ENCODE data around the gene CUL1.

DNA sequence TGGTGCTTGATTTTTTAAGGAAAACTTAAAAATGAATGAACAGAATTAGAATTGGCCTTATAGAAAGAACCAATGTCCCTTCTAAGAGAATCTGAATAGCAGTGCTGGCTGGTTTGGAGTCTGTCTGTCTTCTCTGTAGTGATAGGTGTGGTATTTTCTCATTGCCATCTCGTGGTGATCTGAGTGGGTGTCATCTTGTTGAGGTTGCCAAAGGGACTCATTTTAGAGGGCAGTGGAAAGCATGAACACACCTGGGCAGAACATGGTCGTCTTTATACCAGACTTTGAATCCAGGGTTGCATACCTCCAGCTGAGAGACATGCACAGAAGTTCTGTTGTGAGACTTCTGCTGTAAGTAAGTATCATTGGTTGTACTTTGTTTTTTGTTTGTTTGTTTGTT lies 15.8 kb downstream of the CUL1 start:
- TF ChIP-seq, protein P1, sequence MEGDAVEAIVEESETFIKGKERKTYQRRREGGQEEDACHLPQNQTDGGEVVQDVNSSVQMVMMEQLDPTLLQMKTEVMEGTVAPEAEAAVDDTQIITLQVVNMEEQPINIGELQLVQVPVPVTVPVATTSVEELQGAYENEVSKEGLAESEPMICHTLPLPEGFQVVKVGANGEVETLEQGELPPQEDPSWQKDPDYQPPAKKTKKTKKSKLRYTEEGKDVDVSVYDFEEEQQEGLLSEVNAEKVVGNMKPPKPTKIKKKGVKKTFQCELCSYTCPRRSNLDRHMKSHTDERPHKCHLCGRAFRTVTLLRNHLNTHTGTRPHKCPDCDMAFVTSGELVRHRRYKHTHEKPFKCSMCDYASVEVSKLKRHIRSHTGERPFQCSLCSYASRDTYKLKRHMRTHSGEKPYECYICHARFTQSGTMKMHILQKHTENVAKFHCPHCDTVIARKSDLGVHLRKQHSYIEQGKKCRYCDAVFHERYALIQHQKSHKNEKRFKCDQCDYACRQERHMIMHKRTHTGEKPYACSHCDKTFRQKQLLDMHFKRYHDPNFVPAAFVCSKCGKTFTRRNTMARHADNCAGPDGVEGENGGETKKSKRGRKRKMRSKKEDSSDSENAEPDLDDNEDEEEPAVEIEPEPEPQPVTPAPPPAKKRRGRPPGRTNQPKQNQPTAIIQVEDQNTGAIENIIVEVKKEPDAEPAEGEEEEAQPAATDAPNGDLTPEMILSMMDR (IDR thresholded peaks at IDR 0.05; ENCODE audit: poor library complexity, severe bottlenecking) = no peak
- TF ChIP-seq TAF1 (IDR thresholded peaks at IDR 0.05; ENCODE audit: low read depth) = no peak
- no peak for TF ChIP-seq RAD21 (conservative IDR thresholded peaks at IDR 0.05)
- no peak for TF ChIP-seq EZH2 (IDR thresholded peaks at IDR 0.05; ENCODE audit: borderline replicate concordance, insufficient read depth, low read length, poor library complexity, severe bottlenecking)
- TF ChIP-seq SMC3 (conservative IDR thresholded peaks at IDR 0.05; ENCODE audit: poor library complexity) = no peak
- no peak for TF ChIP-seq POLR2AphosphoS5 (IDR thresholded peaks at IDR 0.05)
- no peak for TF ChIP-seq EP300 (conservative IDR thresholded peaks at IDR 0.05; ENCODE audit: poor library complexity, severe bottlenecking)
- TF ChIP-seq, protein P2, sequence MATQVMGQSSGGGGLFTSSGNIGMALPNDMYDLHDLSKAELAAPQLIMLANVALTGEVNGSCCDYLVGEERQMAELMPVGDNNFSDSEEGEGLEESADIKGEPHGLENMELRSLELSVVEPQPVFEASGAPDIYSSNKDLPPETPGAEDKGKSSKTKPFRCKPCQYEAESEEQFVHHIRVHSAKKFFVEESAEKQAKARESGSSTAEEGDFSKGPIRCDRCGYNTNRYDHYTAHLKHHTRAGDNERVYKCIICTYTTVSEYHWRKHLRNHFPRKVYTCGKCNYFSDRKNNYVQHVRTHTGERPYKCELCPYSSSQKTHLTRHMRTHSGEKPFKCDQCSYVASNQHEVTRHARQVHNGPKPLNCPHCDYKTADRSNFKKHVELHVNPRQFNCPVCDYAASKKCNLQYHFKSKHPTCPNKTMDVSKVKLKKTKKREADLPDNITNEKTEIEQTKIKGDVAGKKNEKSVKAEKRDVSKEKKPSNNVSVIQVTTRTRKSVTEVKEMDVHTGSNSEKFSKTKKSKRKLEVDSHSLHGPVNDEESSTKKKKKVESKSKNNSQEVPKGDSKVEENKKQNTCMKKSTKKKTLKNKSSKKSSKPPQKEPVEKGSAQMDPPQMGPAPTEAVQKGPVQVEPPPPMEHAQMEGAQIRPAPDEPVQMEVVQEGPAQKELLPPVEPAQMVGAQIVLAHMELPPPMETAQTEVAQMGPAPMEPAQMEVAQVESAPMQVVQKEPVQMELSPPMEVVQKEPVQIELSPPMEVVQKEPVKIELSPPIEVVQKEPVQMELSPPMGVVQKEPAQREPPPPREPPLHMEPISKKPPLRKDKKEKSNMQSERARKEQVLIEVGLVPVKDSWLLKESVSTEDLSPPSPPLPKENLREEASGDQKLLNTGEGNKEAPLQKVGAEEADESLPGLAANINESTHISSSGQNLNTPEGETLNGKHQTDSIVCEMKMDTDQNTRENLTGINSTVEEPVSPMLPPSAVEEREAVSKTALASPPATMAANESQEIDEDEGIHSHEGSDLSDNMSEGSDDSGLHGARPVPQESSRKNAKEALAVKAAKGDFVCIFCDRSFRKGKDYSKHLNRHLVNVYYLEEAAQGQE (IDR thresholded peaks at IDR 0.05; ENCODE audit: borderline replicate concordance) = no peak
- TF ChIP-seq MXI1 (conservative IDR thresholded peaks at IDR 0.05; ENCODE audit: poor library complexity, severe bottlenecking) = no peak
